ENCODE measurements around the gene EIF2AK2.

Gene EIF2AK2

DNA sequence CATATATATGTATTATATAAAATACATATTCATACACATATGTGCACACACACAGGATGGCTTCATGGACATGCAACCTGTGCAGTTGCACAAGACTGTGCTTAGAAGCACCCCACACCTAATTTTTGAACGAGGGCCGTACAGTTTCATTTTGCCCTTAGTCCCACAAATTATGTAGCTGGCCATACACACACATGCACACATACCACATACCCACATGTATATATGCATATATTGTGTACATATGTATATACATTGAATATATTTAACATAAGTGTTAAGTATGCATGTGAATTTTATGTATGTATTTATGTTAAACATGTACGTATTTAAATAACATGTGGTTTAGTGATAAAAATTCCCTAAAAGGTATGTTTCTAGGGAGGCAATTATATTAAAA lies 54.2 kb downstream of the EIF2AK2 start:
- no peak overlapping the region for H3K4me3 ChIP-seq (ENCODE audit: low read length)
- TF ChIP-seq, protein P1, sequence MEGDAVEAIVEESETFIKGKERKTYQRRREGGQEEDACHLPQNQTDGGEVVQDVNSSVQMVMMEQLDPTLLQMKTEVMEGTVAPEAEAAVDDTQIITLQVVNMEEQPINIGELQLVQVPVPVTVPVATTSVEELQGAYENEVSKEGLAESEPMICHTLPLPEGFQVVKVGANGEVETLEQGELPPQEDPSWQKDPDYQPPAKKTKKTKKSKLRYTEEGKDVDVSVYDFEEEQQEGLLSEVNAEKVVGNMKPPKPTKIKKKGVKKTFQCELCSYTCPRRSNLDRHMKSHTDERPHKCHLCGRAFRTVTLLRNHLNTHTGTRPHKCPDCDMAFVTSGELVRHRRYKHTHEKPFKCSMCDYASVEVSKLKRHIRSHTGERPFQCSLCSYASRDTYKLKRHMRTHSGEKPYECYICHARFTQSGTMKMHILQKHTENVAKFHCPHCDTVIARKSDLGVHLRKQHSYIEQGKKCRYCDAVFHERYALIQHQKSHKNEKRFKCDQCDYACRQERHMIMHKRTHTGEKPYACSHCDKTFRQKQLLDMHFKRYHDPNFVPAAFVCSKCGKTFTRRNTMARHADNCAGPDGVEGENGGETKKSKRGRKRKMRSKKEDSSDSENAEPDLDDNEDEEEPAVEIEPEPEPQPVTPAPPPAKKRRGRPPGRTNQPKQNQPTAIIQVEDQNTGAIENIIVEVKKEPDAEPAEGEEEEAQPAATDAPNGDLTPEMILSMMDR (conservative IDR thresholded peaks at IDR 0.05; ENCODE audit: low read length) = no peak
- DNase-seq (ENCODE audit: low read depth) = no peak

DNA sequence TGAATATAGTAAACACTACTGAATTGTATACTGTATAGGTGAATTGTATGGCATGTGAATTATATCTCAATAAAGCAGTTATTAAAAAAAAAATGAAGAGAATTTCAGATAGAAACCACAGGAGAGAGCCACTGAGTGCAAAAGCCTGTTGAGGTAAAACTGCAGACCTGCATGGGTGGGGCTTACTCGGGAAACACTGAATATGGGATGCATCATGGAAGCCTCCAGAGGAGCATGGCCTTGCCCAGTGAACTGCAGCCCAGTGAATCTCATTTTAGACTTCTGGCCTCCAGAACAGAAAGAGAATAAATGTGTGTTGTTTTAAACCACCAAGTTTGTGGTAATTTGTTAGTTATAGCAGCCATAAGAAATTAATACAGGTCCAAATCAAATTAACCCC lies 56.7 kb downstream of the EIF2AK2 start:
- TF ChIP-seq, protein P1 (conservative IDR thresholded peaks at IDR 0.05; ENCODE audit: low read length) = no peak
- DNase-seq (ENCODE audit: low read depth) = no peak
- H3K4me3 ChIP-seq (ENCODE audit: low read length) = no peak overlapping the region

DNA sequence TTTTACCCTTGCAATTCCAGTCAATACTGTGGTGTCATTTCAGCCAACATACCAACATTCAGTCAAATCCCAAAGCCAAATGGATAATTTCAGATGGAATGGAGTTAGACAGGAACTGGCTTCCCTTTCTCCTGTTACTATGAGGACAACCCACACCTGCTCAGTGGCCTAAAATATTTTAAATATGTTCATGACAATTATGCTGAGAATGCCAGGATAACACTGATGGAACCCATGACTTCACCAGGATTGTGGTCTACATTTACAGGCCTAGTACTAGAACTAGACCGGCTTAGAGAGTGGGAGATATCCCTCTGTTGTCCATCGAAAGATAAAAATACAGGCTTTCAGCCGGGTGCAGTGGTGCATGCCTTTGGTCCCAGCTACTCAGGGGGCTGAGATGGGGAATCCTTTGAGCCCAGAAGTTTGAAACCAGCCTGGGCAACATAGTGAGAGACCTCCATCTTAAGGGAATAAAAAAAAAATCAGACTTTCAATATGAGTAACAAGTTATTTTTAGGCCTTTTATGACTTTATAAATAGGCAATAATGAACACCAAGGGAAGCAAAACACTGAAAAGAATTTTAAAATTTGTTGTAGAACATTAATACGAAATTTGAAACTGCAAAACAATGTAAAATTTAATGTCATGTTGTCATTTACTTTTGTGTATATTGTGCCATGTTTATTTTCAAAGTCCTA lies 58.2 kb downstream of the EIF2AK2 start:
- H3K4me3 ChIP-seq (ENCODE audit: low read length) = no peak overlapping the region
- TF ChIP-seq, protein P1 (conservative IDR thresholded peaks at IDR 0.05; ENCODE audit: low read length) = no peak
- DNase-seq (ENCODE audit: low read depth) = no peak

DNA sequence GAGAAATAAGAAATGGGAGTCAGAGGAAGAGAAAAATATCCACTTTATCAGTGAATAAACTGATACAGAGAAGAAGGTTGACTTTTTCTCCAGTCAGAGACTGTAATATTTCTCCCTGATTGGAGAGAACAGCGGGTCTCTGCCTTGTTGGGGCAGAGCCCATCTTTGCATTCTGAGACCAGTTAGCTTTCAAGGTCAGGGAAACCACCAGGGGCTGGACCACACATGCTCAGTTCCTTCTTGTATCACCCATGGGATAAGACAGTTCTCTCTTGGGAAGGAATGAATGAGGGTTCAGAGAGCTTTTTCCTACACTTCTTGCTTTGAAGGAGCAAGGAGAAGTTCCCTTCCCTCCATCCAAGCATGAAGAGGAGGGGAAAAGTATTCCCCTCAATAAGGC lies 60.2 kb downstream of the EIF2AK2 start:
- no peak for DNase-seq (ENCODE audit: low read depth)
- no peak overlapping the region for H3K4me3 ChIP-seq (ENCODE audit: low read length)
- TF ChIP-seq, protein P1 (conservative IDR thresholded peaks at IDR 0.05; ENCODE audit: low read length) = no peak

DNA sequence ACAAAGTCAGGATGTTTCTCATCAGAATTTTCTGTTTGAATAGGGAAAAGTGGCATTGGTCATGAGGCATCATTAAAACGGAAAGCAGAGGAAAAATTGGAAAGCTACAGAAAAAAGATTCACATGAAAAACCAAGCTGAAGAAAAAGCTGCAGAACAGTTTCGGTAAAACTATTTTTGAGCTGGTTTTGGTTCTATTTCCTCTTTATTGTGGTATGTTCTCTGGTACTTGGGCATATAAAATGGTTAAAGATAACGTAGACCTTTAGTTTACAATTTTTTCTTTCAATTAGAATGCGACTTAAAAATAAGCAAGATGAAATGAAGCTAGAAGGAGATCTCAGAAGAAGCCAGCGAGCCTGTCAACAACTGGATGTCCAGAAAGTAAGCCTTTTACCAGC lies 64.9 kb downstream of the EIF2AK2 start:
- TF ChIP-seq, protein P1 (conservative IDR thresholded peaks at IDR 0.05; ENCODE audit: low read length) = no peak
- H3K4me3 ChIP-seq (ENCODE audit: low read length) = no peak overlapping the region
- DNase-seq (ENCODE audit: low read depth) = no peak

DNA sequence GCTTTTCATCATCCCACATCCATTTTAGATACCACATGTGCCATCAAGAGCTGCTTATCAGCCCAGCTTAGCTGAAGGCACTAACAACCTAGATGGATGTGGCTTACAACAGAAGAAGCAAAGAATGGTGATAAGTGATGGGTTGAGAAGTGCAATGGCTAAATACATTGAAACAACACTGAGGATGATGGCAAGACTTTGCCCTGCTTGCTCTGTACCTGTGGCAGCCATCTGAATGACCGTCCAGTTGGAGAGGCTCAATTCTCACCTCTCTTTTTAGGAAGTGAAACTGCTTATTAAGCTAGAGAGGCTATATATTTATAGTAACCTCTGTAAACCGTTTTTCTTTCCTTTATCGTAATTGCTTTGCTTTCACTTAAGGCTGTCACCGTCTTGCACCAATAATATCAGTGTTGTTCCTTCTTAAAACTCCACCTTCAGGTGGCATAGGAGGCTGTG lies 66.7 kb downstream of the EIF2AK2 start:
- TF ChIP-seq, protein P1 (conservative IDR thresholded peaks at IDR 0.05; ENCODE audit: low read length) = no peak
- no peak for DNase-seq (ENCODE audit: low read depth)
- no peak overlapping the region for H3K4me3 ChIP-seq (ENCODE audit: low read length)

DNA sequence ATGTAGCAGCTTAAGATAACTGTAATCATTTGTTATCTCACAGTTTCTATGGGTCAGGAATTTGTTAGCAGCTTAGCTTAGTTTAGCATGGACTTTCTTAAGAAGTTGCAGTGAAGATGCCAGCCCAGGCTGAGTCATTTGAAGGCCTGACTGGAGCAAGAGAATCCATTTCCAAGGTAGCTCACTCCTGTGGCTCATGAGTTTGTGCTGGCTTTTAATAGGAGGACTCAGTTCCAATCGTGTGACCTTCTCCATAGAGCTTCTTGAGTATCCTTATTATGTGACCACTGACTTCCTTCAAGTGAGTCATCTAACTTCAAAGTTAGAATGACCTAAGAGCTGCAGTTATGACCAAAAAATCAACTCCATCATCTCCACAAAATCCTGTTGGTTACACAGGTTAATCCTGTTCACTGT lies 71.0 kb downstream of the EIF2AK2 start:
- H3K4me3 ChIP-seq (ENCODE audit: low read length) = no peak overlapping the region
- peak; percentile 42 for DNase-seq (ENCODE audit: low read depth)
- TF ChIP-seq, protein P1 (conservative IDR thresholded peaks at IDR 0.05; ENCODE audit: low read length) = no peak

Data from AG10803 (cell line).